Measurements from ENCODE around the gene TEX12. TPM values are rescaled to one million over a fixed set of nuclear protein-coding genes. Genes with fewer than 3 reads are reported as not detected.

Gene TEX12, protein sequence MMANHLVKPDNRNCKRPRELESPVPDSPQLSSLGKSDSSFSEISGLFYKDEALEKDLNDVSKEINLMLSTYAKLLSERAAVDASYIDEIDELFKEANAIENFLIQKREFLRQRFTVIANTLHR
- 0.25 TPM in 1 of 2 replicates, not detected in the other for total RNA-seq (2012; rRNA removed)

DNA sequence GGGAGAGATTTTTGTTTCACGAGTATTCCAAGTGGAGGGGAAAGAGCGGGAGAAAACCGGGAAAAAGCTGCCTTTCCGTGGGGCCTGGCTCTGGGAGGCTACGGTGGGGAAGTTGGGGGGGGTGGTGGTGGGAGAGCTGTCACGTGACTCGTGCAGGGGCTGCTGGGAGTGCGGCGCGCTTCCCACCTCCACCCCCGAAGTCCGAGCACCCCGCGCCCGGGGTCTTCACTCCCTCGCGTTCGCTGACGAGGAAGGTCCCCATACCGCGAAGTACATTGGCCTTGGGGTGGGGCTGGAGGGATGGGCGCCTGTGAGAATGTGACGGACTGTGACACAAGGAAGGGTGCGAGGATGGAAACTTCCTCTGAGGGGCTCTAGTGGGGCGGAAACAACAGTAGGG lies at the start of gene TEX12:
TSS of gene TEX12 (plus strand) at position 228 of the 400 bp plus-strand sequence. CDS start 1,897 bp downstream, outside the sequence.
- Histone ChIP-seq H3K9ac (ENCODE audit: low read depth, low read length) (no peak within 1 kb of the TSS), H3K4me2 (ENCODE audit: low read length) (no peak within 1 kb of the TSS), H3K27me3 (ENCODE audit: control insufficient read depth, insufficient read depth, low read length) (no peaks in the 10 kb centered on the region), H3K4me1 (ENCODE audit: control insufficient read depth, insufficient read depth, low read length) (peaks cover 51% of the 10 kb centered on the region), H3K36me3 (ENCODE audit: insufficient read depth, low read length) (no peaks in the 10 kb centered on the region), H3K4me3 (ENCODE audit: low read length) (no peak within 1 kb of the TSS), H3K9me3 (replicated peaks; ENCODE audit: low read length) (no peaks in the 10 kb centered on the region)

DNA sequence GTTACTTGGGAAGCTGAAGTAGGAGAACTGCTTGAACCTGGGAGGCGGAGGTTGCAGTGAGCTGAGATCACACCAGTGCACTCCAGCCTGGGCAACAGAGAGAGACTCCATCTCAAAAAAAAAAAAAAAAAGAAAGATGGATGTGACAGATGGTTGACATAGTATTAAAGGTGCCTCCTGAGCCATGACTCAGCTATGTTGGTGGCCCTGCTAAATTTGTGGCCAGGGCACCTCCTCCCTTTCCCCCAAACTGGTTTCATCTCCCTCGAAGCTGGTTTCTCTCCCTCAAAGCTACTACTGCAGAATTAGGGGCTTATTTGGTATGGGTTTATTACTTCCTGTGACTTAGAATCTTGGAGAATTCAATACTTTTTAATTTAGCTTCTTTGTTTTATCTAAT lies 49.0 kb upstream of the TEX12 start:
- Histone ChIP-seq H3K4me2 (ENCODE audit: low read length) (no peak overlapping the region), H3K4me3 (ENCODE audit: low read length) (no peak overlapping the region), H3K4me1 (ENCODE audit: control insufficient read depth, insufficient read depth, low read length) (peaks cover 20% of the 10 kb centered on the region), H3K9me3 (replicated peaks; ENCODE audit: low read length) (no peaks in the 10 kb centered on the region), H3K36me3 (ENCODE audit: insufficient read depth, low read length) (no peaks in the 10 kb centered on the region), H3K9ac (ENCODE audit: low read depth, low read length) (no peak overlapping the region), H3K27me3 (ENCODE audit: control insufficient read depth, insufficient read depth, low read length) (no peaks in the 10 kb centered on the region)

DNA sequence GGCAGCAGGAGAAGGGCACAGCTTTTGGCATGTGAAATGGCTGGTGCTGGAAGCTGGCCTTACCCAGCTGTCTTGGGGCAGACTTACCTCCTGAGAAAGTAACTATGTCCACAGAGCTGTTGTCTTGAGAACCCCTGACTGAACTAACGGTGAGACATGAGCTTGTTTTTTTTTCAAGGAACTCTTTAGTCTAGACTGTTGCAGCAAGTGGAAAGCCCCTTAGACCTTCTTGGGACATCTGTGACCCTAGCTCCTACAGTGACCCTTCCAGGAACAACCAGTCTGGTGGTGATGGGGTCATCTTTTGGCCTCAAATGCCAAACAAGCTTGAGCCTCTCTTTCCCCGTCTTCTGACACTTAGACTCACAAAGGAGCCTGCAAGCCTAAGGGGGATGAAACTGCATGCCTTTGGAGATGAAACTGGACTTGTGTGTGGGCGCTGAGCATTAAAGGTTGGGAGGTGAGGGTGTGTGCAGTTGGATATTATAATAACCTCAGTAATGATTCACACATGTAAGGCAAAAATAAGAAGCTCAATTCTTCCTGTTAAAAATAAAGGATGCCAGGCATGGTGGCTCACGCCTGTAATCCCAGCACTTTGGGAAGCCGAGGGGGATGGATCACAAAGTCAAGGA lies 45.1 kb upstream of the TEX12 start:
- H3K4me1 ChIP-seq (ENCODE audit: control insufficient read depth, insufficient read depth, low read length), result peaks cover 20% of the 10 kb centered on the region
- H3K4me2 ChIP-seq (ENCODE audit: low read length), result no peak overlapping the region
- H3K9me3 ChIP-seq (replicated peaks; ENCODE audit: low read length), result no peaks in the 10 kb centered on the region
- no peaks in the 10 kb centered on the region for H3K27me3 ChIP-seq (ENCODE audit: control insufficient read depth, insufficient read depth, low read length)
- no peak overlapping the region for H3K4me3 ChIP-seq (ENCODE audit: low read length)
- H3K9ac ChIP-seq (ENCODE audit: low read depth, low read length), result no peak overlapping the region
- H3K36me3 ChIP-seq (ENCODE audit: insufficient read depth, low read length), result no peaks in the 10 kb centered on the region

DNA sequence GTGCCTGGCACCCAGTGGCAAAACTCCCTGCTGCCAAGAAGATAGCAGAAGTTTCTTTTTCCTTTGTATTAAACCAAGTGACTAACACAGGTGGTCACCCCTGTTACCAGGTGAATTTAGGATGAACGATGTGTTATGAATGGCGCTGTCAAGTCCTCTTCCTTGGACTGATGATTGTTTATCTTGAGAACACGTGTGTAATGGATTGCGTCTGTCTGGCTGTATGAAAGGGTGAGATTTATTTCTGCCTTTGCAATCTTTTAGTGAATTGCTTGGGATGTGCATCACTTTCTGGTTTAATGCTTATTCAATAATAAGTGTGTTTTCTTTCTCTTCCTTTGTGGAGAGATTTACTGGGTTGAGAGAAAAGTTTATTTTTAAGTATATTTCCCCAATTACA lies 44.0 kb upstream of the TEX12 start:
- H3K36me3 ChIP-seq (ENCODE audit: insufficient read depth, low read length), result no peaks in the 10 kb centered on the region
- no peaks in the 10 kb centered on the region for H3K27me3 ChIP-seq (ENCODE audit: control insufficient read depth, insufficient read depth, low read length)
- H3K9me3 ChIP-seq (replicated peaks; ENCODE audit: low read length), result no peaks in the 10 kb centered on the region
- no peak overlapping the region for H3K4me2 ChIP-seq (ENCODE audit: low read length)
- peaks cover 20% of the 10 kb centered on the region for H3K4me1 ChIP-seq (ENCODE audit: control insufficient read depth, insufficient read depth, low read length)
- no peak overlapping the region for H3K9ac ChIP-seq (ENCODE audit: low read depth, low read length)
- no peak overlapping the region for H3K4me3 ChIP-seq (ENCODE audit: low read length)

DNA sequence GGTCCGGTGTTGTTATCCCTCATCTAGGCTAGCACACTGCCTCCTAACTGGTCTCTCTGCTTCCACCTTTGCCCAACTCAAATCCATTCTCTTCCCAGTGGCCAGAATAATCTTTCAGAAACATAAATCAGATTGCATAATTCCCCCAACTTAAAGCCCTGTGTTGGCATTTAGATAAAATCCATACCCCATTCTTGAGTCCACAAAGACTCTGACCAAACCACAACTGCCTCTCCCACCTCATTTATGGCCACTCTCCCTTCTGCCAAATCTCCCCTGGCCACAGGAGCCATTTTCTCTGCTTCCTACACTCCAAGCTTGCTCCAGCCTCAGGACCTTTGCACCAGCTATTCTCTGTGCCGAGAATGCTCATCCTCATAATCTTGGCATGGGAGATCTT lies 40.1 kb upstream of the TEX12 start:
- Histone ChIP-seq H3K36me3 (ENCODE audit: insufficient read depth, low read length) (no peaks in the 10 kb centered on the region), H3K4me3 (ENCODE audit: low read length) (no peak overlapping the region), H3K27me3 (ENCODE audit: control insufficient read depth, insufficient read depth, low read length) (no peaks in the 10 kb centered on the region), H3K4me2 (ENCODE audit: low read length) (no peak overlapping the region), H3K4me1 (ENCODE audit: control insufficient read depth, insufficient read depth, low read length) (peaks cover 12% of the 10 kb centered on the region), H3K9me3 (replicated peaks; ENCODE audit: low read length) (no peaks in the 10 kb centered on the region), H3K9ac (ENCODE audit: low read depth, low read length) (no peak overlapping the region)

DNA sequence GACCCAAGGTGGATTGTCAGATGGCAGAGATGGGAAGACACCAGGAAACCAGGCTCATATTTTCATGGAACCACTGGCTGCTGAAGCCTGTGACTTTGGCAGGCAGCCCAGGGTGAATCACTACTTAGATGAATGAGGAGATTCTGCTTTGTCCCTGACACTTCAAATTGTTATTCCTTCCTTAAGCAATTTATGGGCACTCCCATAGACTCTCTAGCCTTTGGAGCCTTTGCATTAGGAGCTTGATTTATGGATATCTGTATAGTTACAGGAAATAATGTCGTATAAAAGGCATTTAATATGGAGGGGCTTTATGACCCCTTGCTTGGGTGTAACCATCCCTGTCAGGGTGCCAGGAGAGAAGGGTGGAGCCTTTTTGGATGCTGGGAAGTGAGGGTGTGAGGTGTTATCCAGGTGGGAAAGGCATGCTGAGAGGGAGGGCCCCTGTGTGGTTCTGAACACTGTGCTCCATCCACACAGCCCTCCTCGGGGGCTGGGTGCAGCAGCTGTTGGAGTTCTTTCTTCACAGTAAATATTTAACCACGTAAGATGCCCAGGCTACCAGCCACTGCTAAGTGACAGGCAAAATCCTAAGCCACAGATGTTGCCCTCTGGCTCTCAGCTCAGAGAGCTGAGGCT lies 38.6 kb upstream of the TEX12 start:
- Histone ChIP-seq H3K9ac (ENCODE audit: low read depth, low read length) (no peak overlapping the region), H3K4me2 (ENCODE audit: low read length) (peak overlapping the region; percentile 21), H3K4me3 (ENCODE audit: low read length) (no peak overlapping the region), H3K36me3 (ENCODE audit: insufficient read depth, low read length) (no peaks in the 10 kb centered on the region), H3K4me1 (ENCODE audit: control insufficient read depth, insufficient read depth, low read length) (peaks cover 9% of the 10 kb centered on the region), H3K27me3 (ENCODE audit: control insufficient read depth, insufficient read depth, low read length) (no peaks in the 10 kb centered on the region), H3K9me3 (replicated peaks; ENCODE audit: low read length) (no peaks in the 10 kb centered on the region)

DNA sequence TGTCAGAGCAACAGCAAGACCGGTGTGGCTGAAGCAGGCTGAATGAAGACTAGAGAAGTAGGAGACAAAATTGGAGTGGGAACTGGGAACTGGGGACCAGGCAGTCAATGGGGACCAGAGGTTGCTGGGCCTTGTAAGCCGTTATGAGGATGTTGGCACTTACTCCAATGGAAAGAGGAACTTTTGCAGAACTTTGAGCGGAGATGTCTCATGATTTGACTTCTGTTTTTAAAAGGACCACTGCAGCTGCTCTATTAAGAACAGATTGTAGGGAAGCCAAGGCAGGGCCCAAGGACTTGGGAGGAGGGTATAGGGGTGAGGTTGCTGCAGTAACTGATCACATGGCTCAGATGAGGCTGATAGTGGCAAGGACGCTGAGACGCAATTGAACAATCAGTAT lies 37.5 kb upstream of the TEX12 start:
- Histone ChIP-seq H3K4me1 (ENCODE audit: control insufficient read depth, insufficient read depth, low read length) (peaks cover 9% of the 10 kb centered on the region), H3K9ac (ENCODE audit: low read depth, low read length) (no peak overlapping the region), H3K4me3 (ENCODE audit: low read length) (no peak overlapping the region), H3K4me2 (ENCODE audit: low read length) (no peak overlapping the region), H3K9me3 (replicated peaks; ENCODE audit: low read length) (no peaks in the 10 kb centered on the region), H3K27me3 (ENCODE audit: control insufficient read depth, insufficient read depth, low read length) (no peaks in the 10 kb centered on the region), H3K36me3 (ENCODE audit: insufficient read depth, low read length) (no peaks in the 10 kb centered on the region)

DNA sequence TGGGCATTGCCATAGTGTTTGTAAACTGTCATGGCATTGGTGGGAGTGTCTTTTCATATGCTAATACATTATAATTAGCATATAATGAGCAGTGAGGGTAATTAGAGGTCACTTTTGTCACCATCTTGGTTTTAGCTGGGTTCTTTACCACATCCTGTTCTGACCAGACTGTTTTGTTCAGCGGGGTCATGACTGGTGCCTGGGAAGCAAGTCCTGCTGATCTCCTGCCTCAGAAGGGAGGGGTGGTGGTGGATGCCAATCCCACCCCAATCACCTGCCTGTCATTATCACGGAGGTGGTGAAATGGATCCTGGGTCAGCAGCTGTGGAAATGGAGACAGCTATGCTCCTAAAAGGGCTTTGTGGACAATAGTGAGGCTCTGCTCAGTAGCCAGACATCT lies 34.4 kb upstream of the TEX12 start:
- H3K36me3 ChIP-seq (ENCODE audit: insufficient read depth, low read length), result no peaks in the 10 kb centered on the region
- H3K4me1 ChIP-seq (ENCODE audit: control insufficient read depth, insufficient read depth, low read length), result peaks cover 9% of the 10 kb centered on the region
- H3K4me3 ChIP-seq (ENCODE audit: low read length), result no peak overlapping the region

DNA sequence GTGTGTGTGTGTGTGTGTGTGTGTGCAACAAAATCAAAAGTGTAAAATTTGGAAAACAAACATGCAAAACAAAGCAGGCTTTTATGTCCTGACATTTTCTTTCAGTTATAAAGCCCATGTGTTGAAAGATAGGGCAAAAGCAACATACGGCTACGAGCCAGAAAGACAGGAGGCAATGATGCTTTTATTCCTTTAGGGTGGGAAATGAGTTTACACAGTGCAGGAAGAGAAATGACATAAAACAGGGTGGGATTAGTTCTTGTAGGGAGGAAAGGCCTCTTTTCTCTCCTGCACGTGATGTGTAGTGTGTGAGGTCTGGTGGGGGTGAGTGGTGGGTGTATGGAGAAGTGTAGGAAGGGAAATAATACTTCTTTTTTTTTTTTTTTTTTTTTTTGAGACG lies 32.7 kb upstream of the TEX12 start:
- Histone ChIP-seq H3K9ac (ENCODE audit: low read depth, low read length) (no peak overlapping the region), H3K4me2 (ENCODE audit: low read length) (no peak overlapping the region), H3K4me3 (ENCODE audit: low read length) (no peak overlapping the region), H3K9me3 (replicated peaks; ENCODE audit: low read length) (no peaks in the 10 kb centered on the region), H3K27me3 (ENCODE audit: control insufficient read depth, insufficient read depth, low read length) (no peaks in the 10 kb centered on the region), H3K36me3 (ENCODE audit: insufficient read depth, low read length) (no peaks in the 10 kb centered on the region), H3K4me1 (ENCODE audit: control insufficient read depth, insufficient read depth, low read length) (no peaks in the 10 kb centered on the region)

More for the DNA sequence above, 34.4 kb upstream of the TEX12 start:
- Histone ChIP-seq H3K9me3 (replicated peaks; ENCODE audit: low read length) (no peaks in the 10 kb centered on the region), H3K4me2 (ENCODE audit: low read length) (no peak overlapping the region), H3K27me3 (ENCODE audit: control insufficient read depth, insufficient read depth, low read length) (no peaks in the 10 kb centered on the region), H3K9ac (ENCODE audit: low read depth, low read length) (no peak overlapping the region)

DNA sequence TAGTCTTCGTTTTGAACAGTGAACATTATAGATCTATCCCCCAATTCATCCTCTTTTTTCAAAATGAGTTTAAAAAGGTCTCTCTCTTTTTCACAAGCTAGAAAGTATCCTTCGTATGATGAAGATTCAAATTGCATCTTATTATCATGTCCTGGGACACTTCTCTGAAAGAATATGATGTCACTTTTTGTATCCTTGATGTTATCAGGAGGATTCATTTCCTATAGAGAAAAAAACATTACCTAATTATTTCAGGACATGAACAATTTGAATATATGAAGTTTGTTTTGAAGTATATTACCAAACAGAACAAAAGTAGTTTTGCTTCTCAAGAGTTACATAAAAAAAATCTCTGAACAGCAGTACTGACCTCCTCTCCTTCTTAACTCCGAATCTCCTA lies 23.6 kb upstream of the TEX12 start:
- Histone ChIP-seq H3K9ac (ENCODE audit: low read depth, low read length) (no peak overlapping the region), H3K36me3 (ENCODE audit: insufficient read depth, low read length) (no peaks in the 10 kb centered on the region), H3K4me1 (ENCODE audit: control insufficient read depth, insufficient read depth, low read length) (no peaks in the 10 kb centered on the region), H3K27me3 (ENCODE audit: control insufficient read depth, insufficient read depth, low read length) (no peaks in the 10 kb centered on the region), H3K4me3 (ENCODE audit: low read length) (no peak overlapping the region), H3K9me3 (replicated peaks; ENCODE audit: low read length) (no peaks in the 10 kb centered on the region), H3K4me2 (ENCODE audit: low read length) (no peak overlapping the region)

DNA sequence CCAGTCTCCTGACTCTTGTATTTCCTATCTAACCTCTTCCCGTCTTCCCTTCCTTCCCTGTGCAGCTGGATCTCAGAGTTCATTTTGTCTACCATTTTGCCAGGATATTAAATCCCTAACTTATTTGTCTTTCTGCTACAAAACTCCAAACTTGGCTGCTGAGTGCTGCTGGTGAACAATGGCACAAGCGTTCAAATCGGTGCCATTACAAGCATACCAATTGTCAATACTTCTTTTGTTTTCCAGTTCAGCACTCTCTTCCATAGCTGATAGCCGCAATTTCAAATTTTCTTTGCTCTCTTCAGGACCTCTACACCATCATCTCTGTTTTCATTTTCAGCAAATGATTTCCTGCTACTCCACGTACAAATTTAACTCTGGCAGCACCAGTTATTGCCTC lies 16.7 kb upstream of the TEX12 start:
- Histone ChIP-seq H3K4me1 (ENCODE audit: control insufficient read depth, insufficient read depth, low read length) (no peaks in the 10 kb centered on the region), H3K36me3 (ENCODE audit: insufficient read depth, low read length) (no peaks in the 10 kb centered on the region), H3K9ac (ENCODE audit: low read depth, low read length) (no peak overlapping the region), H3K4me2 (ENCODE audit: low read length) (no peak overlapping the region), H3K27me3 (ENCODE audit: control insufficient read depth, insufficient read depth, low read length) (no peaks in the 10 kb centered on the region), H3K9me3 (replicated peaks; ENCODE audit: low read length) (no peaks in the 10 kb centered on the region), H3K4me3 (ENCODE audit: low read length) (no peak overlapping the region)

Measured in skeletal muscle satellite cell (primary cell).